ENCODE results near the gene VAPB. TPM values are rescaled to one million over a fixed set of nuclear protein-coding genes. Genes with fewer than 3 reads are reported as not detected.
A peak's percentile ranks its signal among the peaks of the same experiment; 100 is the strongest.

Gene VAPB, protein sequence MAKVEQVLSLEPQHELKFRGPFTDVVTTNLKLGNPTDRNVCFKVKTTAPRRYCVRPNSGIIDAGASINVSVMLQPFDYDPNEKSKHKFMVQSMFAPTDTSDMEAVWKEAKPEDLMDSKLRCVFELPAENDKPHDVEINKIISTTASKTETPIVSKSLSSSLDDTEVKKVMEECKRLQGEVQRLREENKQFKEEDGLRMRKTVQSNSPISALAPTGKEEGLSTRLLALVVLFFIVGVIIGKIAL
- 36.3 and 43.8 TPM in 2 replicates for polyA plus RNA-seq (2011; rRNA removed)
- polyA minus RNA-seq (2011; rRNA and poly(A)+ RNA removed): 23.3 and 25.5 TPM in 2 replicates

DNA sequence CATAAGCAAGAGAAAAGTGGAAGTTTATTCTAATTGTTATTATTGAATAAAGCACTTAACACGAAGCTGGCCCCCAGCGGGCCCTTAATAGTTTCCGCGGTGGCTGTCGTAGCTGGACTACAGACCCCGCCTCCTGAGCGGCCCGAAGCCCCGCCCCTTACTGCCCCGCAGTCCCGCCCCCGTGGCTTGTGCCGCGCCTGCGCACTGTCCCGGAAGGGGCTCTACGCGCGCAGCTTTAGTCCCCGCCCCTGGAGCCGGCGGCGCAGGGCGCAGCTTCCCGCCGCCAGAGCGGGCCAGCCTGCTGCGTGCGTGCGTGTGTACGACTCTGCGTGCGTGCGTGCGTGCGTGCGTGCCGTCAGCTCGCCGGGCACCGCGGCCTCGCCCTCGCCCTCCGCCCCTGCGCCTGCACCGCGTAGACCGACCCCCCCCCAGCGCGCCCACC is at the start of gene VAPB:
Gene VAPB, plus strand, starts transcription at position 348 of the 442 bp plus-strand sequence. CDS start 231 bp downstream, outside the sequence.
- peak; percentile 92 for DNase-seq (ENCODE audit: low read depth, low spot score)
- H3K27me3 ChIP-seq (ENCODE audit: control insufficient read depth, insufficient read depth, low read length): no peaks in the 10 kb centered on the region
- TF ChIP-seq, protein P1, sequence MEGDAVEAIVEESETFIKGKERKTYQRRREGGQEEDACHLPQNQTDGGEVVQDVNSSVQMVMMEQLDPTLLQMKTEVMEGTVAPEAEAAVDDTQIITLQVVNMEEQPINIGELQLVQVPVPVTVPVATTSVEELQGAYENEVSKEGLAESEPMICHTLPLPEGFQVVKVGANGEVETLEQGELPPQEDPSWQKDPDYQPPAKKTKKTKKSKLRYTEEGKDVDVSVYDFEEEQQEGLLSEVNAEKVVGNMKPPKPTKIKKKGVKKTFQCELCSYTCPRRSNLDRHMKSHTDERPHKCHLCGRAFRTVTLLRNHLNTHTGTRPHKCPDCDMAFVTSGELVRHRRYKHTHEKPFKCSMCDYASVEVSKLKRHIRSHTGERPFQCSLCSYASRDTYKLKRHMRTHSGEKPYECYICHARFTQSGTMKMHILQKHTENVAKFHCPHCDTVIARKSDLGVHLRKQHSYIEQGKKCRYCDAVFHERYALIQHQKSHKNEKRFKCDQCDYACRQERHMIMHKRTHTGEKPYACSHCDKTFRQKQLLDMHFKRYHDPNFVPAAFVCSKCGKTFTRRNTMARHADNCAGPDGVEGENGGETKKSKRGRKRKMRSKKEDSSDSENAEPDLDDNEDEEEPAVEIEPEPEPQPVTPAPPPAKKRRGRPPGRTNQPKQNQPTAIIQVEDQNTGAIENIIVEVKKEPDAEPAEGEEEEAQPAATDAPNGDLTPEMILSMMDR (IDR thresholded peaks at IDR 0.05; ENCODE audit: low read depth, low read length): no peak
- H3K4me3 ChIP-seq (ENCODE audit: low read depth, low read length): peak within 1 kb of the TSS; percentile 93
- H3K9me3 ChIP-seq (ENCODE audit: control insufficient read depth, insufficient read depth, low read length): no peaks in the 10 kb centered on the region; the same call in 1 of the 2 replicates
- ChIA-PET POLR2A (interaction anchor here (0.6 to 1.1 kb wide), 7 partner anchors 10 to 262 kb away, joined by 3 to 12 read pairs (median 3); partner anchors contain the start of genes APCDD1L and STX16), CTCF (interaction anchor here (0.5 to 1.1 kb wide), 8 partner anchors 8 to 262 kb away, joined by 3 to 4 read pairs (median 4); partner anchors contain the start of gene STX16)
- H3K27ac ChIP-seq (ENCODE audit: low read depth, low read length): peak within 1 kb of the TSS; percentile 86

DNA sequence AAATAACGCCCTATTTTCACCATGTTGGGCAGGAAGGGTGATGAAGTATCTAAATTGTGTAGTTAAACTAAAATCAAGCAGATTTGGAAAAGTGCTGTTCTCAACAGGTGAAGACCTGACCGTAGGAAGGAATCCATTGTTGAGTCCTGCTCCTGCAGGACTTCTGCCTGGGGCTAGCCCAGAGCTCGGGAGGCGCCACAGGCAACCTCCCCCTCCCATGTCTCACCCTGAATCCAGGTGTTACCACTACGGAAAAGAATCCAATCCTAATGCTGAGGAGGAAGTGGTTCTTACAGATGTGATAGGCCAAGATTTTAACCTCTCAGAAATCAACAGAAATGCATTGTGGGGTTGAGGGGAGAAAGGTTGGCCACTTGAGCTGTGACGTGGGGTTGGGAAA is 49.3 kb upstream of the VAPB start:
- ChIA-PET POLR2A (no interaction called here), CTCF (no interaction called here)
- H3K27ac ChIP-seq (ENCODE audit: low read depth, low read length): no peak overlapping the region
- no peak for DNase-seq (ENCODE audit: low read depth, low spot score)
- H3K9me3 ChIP-seq (ENCODE audit: control insufficient read depth, insufficient read depth, low read length): no peaks in the 10 kb centered on the region
- H3K4me3 ChIP-seq (ENCODE audit: low read depth, low read length): no peak overlapping the region
- TF ChIP-seq, protein P1 (IDR thresholded peaks at IDR 0.05; ENCODE audit: low read depth, low read length): no peak
- H3K27me3 ChIP-seq (ENCODE audit: control insufficient read depth, insufficient read depth, low read length): no peaks in the 10 kb centered on the region

DNA sequence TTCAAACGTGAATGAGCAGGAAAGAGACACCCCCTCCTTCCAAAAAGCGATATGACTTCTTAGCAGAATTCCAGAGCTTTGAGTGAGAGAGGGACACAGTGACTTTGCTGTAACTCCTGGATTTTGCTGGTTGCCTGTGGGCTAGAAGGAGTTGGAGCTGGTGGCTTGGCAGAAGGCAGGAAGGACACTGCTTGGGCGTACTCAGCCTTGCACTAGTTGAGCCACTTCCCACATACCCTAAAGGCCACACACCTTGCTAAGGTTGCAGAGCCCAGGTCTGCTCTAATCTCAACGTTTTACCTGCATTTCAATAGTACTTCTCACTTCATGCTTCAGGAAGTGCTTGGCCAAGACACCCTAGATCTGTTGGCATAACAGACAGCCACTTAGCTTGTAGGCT is 48.9 kb upstream of the VAPB start:
- H3K27me3 ChIP-seq (ENCODE audit: control insufficient read depth, insufficient read depth, low read length): no peaks in the 10 kb centered on the region
- H3K4me3 ChIP-seq (ENCODE audit: low read depth, low read length): no peak overlapping the region
- DNase-seq (ENCODE audit: low read depth, low spot score): no peak
- CTCF ChIA-PET: no interaction called here
- H3K27ac ChIP-seq (ENCODE audit: low read depth, low read length): no peak overlapping the region
- TF ChIP-seq, protein P1 (IDR thresholded peaks at IDR 0.05; ENCODE audit: low read depth, low read length): no peak
- no peaks in the 10 kb centered on the region for H3K9me3 ChIP-seq (ENCODE audit: control insufficient read depth, insufficient read depth, low read length)
- POLR2A ChIA-PET: no interaction called here

DNA sequence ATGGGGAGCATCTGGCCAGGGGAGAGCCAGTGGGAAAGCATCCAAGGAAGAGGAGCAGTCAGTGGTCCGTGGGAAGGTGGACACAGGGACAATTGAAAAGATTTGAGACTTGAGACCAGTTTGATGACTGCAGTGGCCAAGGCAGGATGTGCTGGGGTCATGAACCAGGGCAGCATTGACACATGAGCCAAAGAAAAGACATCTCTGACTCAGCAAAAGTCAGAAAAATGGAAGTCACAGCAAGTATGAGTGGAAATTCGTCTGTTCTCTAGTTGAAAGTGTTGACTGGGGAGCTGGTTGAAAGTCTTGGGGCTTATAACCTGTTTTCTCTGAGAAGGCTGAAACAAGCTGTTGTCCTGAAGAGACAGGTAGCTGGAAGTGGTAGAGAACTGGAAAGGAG is 48.2 kb upstream of the VAPB start:
- CTCF ChIA-PET: no interaction called here
- peak overlapping the region; percentile 63 for H3K27ac ChIP-seq (ENCODE audit: low read depth, low read length)
- H3K27me3 ChIP-seq (ENCODE audit: control insufficient read depth, insufficient read depth, low read length): no peaks in the 10 kb centered on the region
- POLR2A ChIA-PET: no interaction called here
- TF ChIP-seq, protein P1 (IDR thresholded peaks at IDR 0.05; ENCODE audit: low read depth, low read length): no peak
- no peaks in the 10 kb centered on the region for H3K9me3 ChIP-seq (ENCODE audit: control insufficient read depth, insufficient read depth, low read length)
- DNase-seq (ENCODE audit: low read depth, low spot score): no peak
- H3K4me3 ChIP-seq (ENCODE audit: low read depth, low read length): no peak overlapping the region
